GM23338 (cell line): ENCODE data around the gene GDPD5. TPM values are rescaled to one million over a fixed set of nuclear protein-coding genes. Genes with fewer than 3 reads are reported as not detected.

Experiments
- ATAC-seq: fragments of 200-7000 bp; cut with Tn5 transposase; 3 replicates; pipeline ENCODE4 v1.9.1; 2020
- DNase-seq: peaks from one replicate; pipeline ENCODE4 v3.0.0-alpha.2; 2015; ENCODE audit warnings: low spot score
- H2AFZ ChIP-seq: fragments of 200-600 bp; sonication (generic); 2 replicates; pipeline ENCODE4 v1.8.0; 2016; ENCODE audit warnings: antibody characterized with exemption, mild to moderate bottlenecking, moderate library complexity
- H3F3A ChIP-seq: fragments of 200-600 bp; sonication (generic); replicated peaks from 2 replicates; pipeline ENCODE4 v1.8.0; 2017; ENCODE audit warnings: antibody characterized with exemption, mixed run types, low read depth
- H3K27ac ChIP-seq: fragments of 200-600 bp; sonication (generic); 2 replicates; pipeline ENCODE4 v1.6.1; 2016; ENCODE audit warnings: low read depth
- H3K27me3 ChIP-seq: fragments of 200-600 bp; sonication (generic); 2 replicates; pipeline ENCODE4 v1.8.0; 2016; ENCODE audit warnings: mild to moderate bottlenecking, mixed run types, moderate library complexity; ENCODE audit not compliant: insufficient read depth
- H3K36me3 ChIP-seq: fragments of 200-600 bp; sonication (generic); 2 replicates; pipeline ENCODE4 v1.8.0; 2016; ENCODE audit warnings: mild to moderate bottlenecking; ENCODE audit not compliant: insufficient read depth
- H3K4me1 ChIP-seq: fragments of 200-600 bp; sonication (generic); 2 replicates; pipeline ENCODE4 v1.8.0; 2016; ENCODE audit warnings: mild to moderate bottlenecking, moderate library complexity; ENCODE audit not compliant: insufficient read depth
- H3K4me2 ChIP-seq: fragments of 200-600 bp; sonication (generic); 2 replicates; pipeline ENCODE4 v1.7.1; 2017; ENCODE audit warnings: mixed run types
- H3K4me3 ChIP-seq: fragments of 200-600 bp; sonication (generic); 2 replicates; pipeline ENCODE4 v1.6.1; 2016; ENCODE audit warnings: mixed run types
- H3K79me2 ChIP-seq: fragments of 200-600 bp; sonication (generic); replicated peaks from 2 replicates; pipeline ENCODE4 v1.8.0; 2017; ENCODE audit warnings: mild to moderate bottlenecking; ENCODE audit not compliant: insufficient read depth
- H3K9me2 ChIP-seq: fragments of 200-600 bp; sonication (generic); 2 replicates; pipeline ENCODE4 v1.8.0; 2017; ENCODE audit not compliant: insufficient read depth
- H4K20me1 ChIP-seq: fragments of 200-600 bp; sonication (generic); replicated peaks from 2 replicates; pipeline ENCODE4 v1.8.0; 2017; ENCODE audit warnings: mild to moderate bottlenecking; ENCODE audit not compliant: insufficient read depth
- H3K27ac Mint-ChIP-seq: 2 replicates; pipeline ENCODE4 v1.8.0; 2020; ENCODE audit warnings: inconsistent platforms, mild to moderate bottlenecking, moderate library complexity, mixed read lengths
- H3K27me3 Mint-ChIP-seq: 3 replicates; pipeline ENCODE4 v1.8.0; 2022; ENCODE audit warnings: low read depth, mild to moderate bottlenecking, moderate library complexity, mixed read lengths, inconsistent platforms; ENCODE audit not compliant: insufficient read depth, poor library complexity
- H3K36me3 Mint-ChIP-seq: 3 replicates; pipeline ENCODE4 v1.8.0; 2021; ENCODE audit warnings: low read depth, mild to moderate bottlenecking, inconsistent platforms, moderate library complexity, mixed read lengths
- H3K4me1 Mint-ChIP-seq: 3 replicates; pipeline ENCODE4 v1.8.0; 2020; ENCODE audit warnings: mild to moderate bottlenecking, inconsistent platforms, mixed read lengths
- H3K4me3 Mint-ChIP-seq: 3 replicates; pipeline ENCODE4 v1.8.0; 2021; ENCODE audit warnings: moderate library complexity, mild to moderate bottlenecking, inconsistent platforms, mixed read lengths
- H3K9me3 Mint-ChIP-seq: 3 replicates; pipeline ENCODE4 v1.8.0; 2020; ENCODE audit warnings: moderate library complexity, mild to moderate bottlenecking, inconsistent platforms, mixed read lengths
- NANOG ChIP-seq: IDR thresholded peaks from 2 replicates; pipeline ENCODE4 v1.6.1; 2016; ENCODE audit warnings: antibody characterized with exemption, borderline replicate concordance
- POLR2AphosphoS5 ChIP-seq: IDR thresholded peaks from 2 replicates; pipeline ENCODE4 v1.6.1; 2016; ENCODE audit warnings: antibody characterized with exemption, low read depth
- polyA plus RNA-seq: library from polyadenylated mRNA; unstranded; fragments of >200 nt; fragmentation: Nextera tagmentation; extraction: Ambion mirVana; gene quantifications from 2 replicates; pipeline ENCODE4 v1.2.1, GENCODE V29; 2016
- total RNA-seq: library from RNA; depleted of rRNA; stranded (reverse); fragments of >200 nt; shearing (Covaris generic); gene quantifications from 2 replicates; pipeline ENCODE4 v1.2.3, GENCODE V29; 2014
- TF ChIP-seq, protein P1 (sequence below): fragments of 250-450 bp; sonication (Bioruptor Pico); IDR thresholded peaks from 2 replicates; pipeline ENCODE4 v1.5.0; 2020; ENCODE audit warnings: mild to moderate bottlenecking, moderate library complexity
- TF ChIP-seq, protein P2 (sequence below), 2 experiments: fragments of 200-600 bp in 1 of 2; sonication (generic) in 1 of 2; conservative IDR thresholded peaks; 2 replicates each; pipeline versions ENCODE4 v1.5.1 to v1.6.1; 2016 to 2017; ENCODE audit warnings: antibody characterized with exemption in 2 of 2, low read depth in 2 of 2, mild to moderate bottlenecking in 2 of 2, moderate library complexity in 1 of 2

GDPD5 gene
- total and polyA plus RNA-seq, 2 experiments from 2014 or later, result 1.6 to 4.9 TPM

DNA sequence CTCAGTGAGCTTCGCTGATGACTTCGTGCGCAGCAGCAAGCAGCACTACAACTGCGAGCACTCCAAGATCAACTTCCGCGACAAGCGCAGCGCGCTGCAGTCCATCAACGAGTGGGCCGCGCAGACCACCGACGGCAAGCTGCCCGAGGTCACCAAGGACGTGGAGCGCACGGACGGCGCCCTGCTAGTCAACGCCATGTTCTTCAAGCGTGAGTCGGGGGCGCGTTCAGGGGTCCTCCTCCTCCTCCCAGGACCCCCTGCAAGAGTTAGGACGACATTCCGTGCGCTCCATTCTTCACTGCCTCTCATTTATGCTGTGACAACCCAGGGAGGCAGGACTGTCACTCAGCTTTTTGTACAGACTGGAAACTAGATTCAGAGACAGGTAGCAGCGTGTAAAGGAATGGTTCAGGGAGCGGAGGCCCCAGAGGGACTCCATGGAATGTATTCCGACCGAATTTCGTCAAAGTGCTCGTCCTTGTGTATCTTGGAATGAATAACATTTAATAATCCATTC is 41.1 kb upstream of the GDPD5 start (continued):
- TF ChIP-seq, protein P1, sequence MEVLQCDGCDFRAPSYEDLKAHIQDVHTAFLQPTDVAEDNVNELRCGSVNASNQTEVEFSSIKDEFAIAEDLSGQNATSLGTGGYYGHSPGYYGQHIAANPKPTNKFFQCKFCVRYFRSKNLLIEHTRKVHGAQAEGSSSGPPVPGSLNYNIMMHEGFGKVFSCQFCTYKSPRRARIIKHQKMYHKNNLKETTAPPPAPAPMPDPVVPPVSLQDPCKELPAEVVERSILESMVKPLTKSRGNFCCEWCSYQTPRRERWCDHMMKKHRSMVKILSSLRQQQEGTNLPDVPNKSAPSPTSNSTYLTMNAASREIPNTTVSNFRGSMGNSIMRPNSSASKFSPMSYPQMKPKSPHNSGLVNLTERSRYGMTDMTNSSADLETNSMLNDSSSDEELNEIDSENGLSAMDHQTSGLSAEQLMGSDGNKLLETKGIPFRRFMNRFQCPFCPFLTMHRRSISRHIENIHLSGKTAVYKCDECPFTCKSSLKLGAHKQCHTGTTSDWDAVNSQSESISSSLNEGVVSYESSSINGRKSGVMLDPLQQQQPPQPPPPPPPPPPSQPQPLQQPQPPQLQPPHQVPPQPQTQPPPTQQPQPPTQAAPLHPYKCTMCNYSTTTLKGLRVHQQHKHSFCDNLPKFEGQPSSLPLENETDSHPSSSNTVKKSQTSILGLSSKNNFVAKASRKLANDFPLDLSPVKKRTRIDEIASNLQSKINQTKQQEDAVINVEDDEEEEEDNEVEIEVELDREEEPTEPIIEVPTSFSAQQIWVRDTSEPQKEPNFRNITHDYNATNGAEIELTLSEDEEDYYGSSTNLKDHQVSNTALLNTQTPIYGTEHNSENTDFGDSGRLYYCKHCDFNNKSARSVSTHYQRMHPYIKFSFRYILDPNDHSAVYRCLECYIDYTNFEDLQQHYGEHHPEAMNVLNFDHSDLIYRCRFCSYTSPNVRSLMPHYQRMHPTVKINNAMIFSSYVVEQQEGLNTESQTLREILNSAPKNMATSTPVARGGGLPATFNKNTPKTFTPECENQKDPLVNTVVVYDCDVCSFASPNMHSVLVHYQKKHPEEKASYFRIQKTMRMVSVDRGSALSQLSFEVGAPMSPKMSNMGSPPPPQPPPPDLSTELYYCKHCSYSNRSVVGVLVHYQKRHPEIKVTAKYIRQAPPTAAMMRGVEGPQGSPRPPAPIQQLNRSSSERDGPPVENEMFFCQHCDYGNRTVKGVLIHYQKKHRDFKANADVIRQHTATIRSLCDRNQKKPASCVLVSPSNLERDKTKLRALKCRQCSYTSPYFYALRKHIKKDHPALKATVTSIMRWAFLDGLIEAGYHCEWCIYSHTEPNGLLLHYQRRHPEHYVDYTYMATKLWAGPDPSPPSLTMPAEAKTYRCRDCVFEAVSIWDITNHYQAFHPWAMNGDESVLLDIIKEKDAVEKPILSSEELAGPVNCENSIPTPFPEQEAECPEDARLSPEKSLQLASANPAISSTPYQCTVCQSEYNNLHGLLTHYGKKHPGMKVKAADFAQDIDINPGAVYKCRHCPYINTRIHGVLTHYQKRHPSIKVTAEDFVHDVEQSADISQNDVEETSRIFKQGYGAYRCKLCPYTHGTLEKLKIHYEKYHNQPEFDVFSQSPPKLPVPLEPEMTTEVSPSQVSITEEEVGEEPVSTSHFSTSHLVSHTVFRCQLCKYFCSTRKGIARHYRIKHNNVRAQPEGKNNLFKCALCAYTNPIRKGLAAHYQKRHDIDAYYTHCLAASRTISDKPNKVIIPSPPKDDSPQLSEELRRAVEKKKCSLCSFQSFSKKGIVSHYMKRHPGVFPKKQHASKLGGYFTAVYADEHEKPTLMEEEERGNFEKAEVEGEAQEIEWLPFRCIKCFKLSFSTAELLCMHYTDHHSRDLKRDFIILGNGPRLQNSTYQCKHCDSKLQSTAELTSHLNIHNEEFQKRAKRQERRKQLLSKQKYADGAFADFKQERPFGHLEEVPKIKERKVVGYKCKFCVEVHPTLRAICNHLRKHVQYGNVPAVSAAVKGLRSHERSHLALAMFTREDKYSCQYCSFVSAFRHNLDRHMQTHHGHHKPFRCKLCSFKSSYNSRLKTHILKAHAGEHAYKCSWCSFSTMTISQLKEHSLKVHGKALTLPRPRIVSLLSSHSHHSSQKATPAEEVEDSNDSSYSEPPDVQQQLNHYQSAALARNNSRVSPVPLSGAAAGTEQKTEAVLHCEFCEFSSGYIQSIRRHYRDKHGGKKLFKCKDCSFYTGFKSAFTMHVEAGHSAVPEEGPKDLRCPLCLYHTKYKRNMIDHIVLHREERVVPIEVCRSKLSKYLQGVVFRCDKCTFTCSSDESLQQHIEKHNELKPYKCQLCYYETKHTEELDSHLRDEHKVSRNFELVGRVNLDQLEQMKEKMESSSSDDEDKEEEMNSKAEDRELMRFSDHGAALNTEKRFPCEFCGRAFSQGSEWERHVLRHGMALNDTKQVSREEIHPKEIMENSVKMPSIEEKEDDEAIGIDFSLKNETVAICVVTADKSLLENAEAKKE (CRISPR knock-in tag), result no peak
- TF ChIP-seq, protein P2, sequence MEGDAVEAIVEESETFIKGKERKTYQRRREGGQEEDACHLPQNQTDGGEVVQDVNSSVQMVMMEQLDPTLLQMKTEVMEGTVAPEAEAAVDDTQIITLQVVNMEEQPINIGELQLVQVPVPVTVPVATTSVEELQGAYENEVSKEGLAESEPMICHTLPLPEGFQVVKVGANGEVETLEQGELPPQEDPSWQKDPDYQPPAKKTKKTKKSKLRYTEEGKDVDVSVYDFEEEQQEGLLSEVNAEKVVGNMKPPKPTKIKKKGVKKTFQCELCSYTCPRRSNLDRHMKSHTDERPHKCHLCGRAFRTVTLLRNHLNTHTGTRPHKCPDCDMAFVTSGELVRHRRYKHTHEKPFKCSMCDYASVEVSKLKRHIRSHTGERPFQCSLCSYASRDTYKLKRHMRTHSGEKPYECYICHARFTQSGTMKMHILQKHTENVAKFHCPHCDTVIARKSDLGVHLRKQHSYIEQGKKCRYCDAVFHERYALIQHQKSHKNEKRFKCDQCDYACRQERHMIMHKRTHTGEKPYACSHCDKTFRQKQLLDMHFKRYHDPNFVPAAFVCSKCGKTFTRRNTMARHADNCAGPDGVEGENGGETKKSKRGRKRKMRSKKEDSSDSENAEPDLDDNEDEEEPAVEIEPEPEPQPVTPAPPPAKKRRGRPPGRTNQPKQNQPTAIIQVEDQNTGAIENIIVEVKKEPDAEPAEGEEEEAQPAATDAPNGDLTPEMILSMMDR (conservative IDR thresholded peaks at IDR 0.05; ENCODE audit: low read depth in 2 of 2), result no peak

DNA sequence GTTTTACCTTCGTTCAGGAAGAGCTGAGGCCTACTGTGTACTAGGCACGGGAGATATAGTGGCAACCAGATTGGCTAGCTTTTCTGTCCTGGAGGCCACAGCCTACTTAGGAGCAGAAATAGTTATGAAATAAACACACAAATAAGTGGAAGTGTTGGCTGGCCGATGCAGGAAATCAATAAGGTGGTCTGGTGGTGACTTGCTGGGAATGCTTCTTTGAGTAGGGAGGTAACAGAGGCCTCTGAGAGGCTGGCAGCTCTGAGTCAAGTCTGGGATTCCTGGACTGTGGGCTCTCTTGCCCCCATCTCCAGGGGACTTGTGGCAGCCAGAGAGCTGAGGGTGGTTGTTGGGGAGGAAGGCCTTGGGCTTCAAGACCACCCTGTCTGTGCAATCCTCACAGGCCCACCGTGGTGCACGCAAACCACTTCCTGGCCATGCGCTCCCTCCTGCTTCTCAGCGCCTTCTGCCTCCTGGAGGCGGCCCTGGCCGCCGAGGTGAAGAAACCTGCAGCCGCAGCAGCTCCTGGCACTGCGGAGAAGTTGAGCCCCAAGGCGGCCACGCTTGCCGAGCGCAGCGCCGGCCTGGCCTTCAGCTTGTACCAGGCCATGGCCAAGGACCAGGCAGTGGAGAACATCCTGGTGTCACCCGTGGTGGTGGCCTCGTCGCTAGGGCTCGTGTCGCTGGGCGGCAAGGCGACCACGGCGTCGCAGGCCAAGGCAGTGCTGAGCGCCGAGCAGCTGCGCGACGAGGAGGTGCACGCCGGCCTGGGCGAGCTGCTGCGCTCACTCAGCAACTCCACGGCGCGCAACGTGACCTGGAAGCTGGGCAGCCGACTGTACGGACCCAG is 40.4 kb upstream of the GDPD5 start:
- DNase-seq (no peak), ATAC-seq (no peak)
- Mint-ChIP-seq H3K4me1 (peaks cover 31% of the 10 kb centered on the region), H3K36me3 (peaks cover 81% of the 10 kb centered on the region), H3K4me3 (peak overlapping the region; percentile 97; the same call in 1 of the 3 replicates), H3K27ac (peak overlapping the region; percentile 85), H3K9me3 (no peaks in the 10 kb centered on the region), H3K27me3 (peaks cover 32% of the 10 kb centered on the region)
- Histone ChIP-seq H3K4me2 (peak overlapping the region; percentile 86; the same call in 1 of the 2 replicates), H3K36me3 (peaks cover 43% of the 10 kb centered on the region), H3K9me2 (no peaks in the 10 kb centered on the region), H3K4me1 (peaks cover 28% of the 10 kb centered on the region), H3K79me2 (peaks cover 69% of the 10 kb centered on the region), H3K27ac (peak overlapping the region; percentile 81), H2AFZ (no peak overlapping the region), H3K27me3 (no peaks in the 10 kb centered on the region), H3F3A (peaks cover 21% of the 10 kb centered on the region), H3K4me3 (peak overlapping the region; percentile 98; the same call in 1 of the 2 replicates), H4K20me1 (peaks cover 34% of the 10 kb centered on the region)
- TF ChIP-seq NANOG (no peak), POLR2AphosphoS5 (no peak; the same call in 1 of the 2 replicates)
